Colonic mucosa (tissue), 4 donors: ENCODE measurements around the gene TBC1D2. TPM values are rescaled to one million over a fixed set of nuclear protein-coding genes. Genes with fewer than 3 reads are reported as not detected.

Source experiments
- DNase-seq: peaks from one replicate; pipeline ENCODE4 v3.0.0-alpha.2; 2020
- H3K27ac ChIP-seq: fragments of 200-600 bp; one replicate; pipeline ENCODE4 v1.8.0; 2021
- H3K27me3 ChIP-seq: fragments of 200-600 bp; one replicate; pipeline ENCODE4 v1.8.0; 2021
- H3K36me3 ChIP-seq: fragments of 200-600 bp; one replicate; pipeline ENCODE4 v1.8.0; 2021
- H3K4me1 ChIP-seq: fragments of 200-600 bp; one replicate; pipeline ENCODE4 v1.8.0; 2021; ENCODE audit warnings: mild to moderate bottlenecking
- H3K4me3 ChIP-seq: fragments of 200-600 bp; one replicate; pipeline ENCODE4 v1.8.0; 2021
- H3K9ac ChIP-seq, 2 donors: one replicate each; pipeline ENCODE4 v1.7.0; 2013; ENCODE audit warnings: control low read depth in 2 of 2, low read depth in 2 of 2, low read length in 2 of 2
- H3K9me3 ChIP-seq: fragments of 200-600 bp; one replicate; pipeline ENCODE4 v1.8.0; 2021
- intact Hi-C: fragments of 100-400 bp; cut with DNase I; formaldehyde crosslinking; loops from one replicate; pipeline ENCODE4 v1.14.1; 2022
- total RNA-seq, 2 donors: library from RNA; stranded (reverse); fragmentation: NEBNext Ultra II Directional in 1 of 2; extraction: Animal tissue kit (Norgen Biotek cat#: 25700) in 1 of 2; gene quantifications; one replicate each; pipeline ENCODE4 v1.2.1, GENCODE V29; 2021
- TF ChIP-seq, protein P1 (sequence below): fragments of 200-600 bp; IDR thresholded peaks from one replicate; pipeline ENCODE4 v1.8.0; 2022; ENCODE audit warnings: antibody characterized with exemption, mild to moderate bottlenecking
- donor health status: healthy.
- donor health status: DM: no; HTN: no; CAD: no.
- donor health status: DM: no; HTN: no; CAD: no.

The TBC1D2 gene
- total RNA-seq, 2 donors from 2014 or later, result 20.1 to 26.9 TPM

DNA sequence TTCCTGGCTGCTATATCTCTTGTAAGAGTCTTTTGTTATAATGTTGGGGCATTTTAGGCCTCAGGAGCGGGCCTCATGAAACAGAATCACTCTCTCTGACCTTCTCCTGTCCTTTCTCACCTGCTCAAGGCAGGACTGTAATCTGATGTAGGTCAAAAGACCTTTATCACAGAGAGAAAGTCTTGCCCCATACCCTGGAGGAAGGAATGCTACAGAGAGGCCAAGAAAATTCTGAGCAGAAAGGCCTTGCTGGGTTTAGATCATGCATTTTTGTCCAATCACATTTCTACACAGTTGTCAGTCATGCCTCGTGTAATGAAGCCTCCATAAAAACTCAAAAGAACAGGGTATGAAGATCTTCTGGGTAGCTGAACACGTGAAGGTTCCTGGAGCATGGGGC is 45.2 kb upstream of the TBC1D2 start:
- no peaks in the 10 kb centered on the region for H3K9me3 ChIP-seq
- H3K27me3 ChIP-seq, result no peaks in the 10 kb centered on the region
- TF ChIP-seq, protein P1, sequence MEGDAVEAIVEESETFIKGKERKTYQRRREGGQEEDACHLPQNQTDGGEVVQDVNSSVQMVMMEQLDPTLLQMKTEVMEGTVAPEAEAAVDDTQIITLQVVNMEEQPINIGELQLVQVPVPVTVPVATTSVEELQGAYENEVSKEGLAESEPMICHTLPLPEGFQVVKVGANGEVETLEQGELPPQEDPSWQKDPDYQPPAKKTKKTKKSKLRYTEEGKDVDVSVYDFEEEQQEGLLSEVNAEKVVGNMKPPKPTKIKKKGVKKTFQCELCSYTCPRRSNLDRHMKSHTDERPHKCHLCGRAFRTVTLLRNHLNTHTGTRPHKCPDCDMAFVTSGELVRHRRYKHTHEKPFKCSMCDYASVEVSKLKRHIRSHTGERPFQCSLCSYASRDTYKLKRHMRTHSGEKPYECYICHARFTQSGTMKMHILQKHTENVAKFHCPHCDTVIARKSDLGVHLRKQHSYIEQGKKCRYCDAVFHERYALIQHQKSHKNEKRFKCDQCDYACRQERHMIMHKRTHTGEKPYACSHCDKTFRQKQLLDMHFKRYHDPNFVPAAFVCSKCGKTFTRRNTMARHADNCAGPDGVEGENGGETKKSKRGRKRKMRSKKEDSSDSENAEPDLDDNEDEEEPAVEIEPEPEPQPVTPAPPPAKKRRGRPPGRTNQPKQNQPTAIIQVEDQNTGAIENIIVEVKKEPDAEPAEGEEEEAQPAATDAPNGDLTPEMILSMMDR, result no peak
- intact Hi-C loops, result no loop called here
- no peaks in the 10 kb centered on the region for H3K36me3 ChIP-seq
- no peak overlapping the region for H3K9ac ChIP-seq
- H3K27ac ChIP-seq, result no peak overlapping the region
- H3K4me1 ChIP-seq, result no peaks in the 10 kb centered on the region
- no peak overlapping the region for H3K4me3 ChIP-seq
- no peak for DNase-seq

DNA sequence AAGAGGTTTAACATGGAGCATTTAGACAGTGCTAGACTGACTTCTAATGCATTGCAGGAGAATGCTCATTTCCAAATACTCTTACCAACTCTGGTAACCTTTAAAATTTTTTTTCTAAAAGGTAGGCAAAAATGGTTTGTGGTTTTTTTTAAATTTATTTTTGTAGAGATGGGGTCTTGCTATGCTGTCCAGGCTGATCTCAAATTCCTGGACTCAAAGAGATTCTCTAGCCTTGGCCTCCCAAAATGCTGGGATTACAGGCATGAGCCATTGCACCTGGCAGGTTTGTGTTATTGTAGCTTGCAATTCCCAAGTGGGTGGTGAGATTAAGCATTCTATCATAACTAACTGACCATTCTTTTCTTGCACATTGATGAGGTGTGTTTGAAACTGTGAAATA is 43.0 kb upstream of the TBC1D2 start:
- Histone ChIP-seq H3K4me1 (no peaks in the 10 kb centered on the region), H3K27me3 (no peaks in the 10 kb centered on the region), H3K9me3 (no peaks in the 10 kb centered on the region), H3K9ac (no peak overlapping the region), H3K27ac (no peak overlapping the region), H3K36me3 (no peaks in the 10 kb centered on the region), H3K4me3 (no peak overlapping the region)
- intact Hi-C loops, result no loop called here
- no peak for DNase-seq
- TF ChIP-seq, protein P1, result no peak

DNA sequence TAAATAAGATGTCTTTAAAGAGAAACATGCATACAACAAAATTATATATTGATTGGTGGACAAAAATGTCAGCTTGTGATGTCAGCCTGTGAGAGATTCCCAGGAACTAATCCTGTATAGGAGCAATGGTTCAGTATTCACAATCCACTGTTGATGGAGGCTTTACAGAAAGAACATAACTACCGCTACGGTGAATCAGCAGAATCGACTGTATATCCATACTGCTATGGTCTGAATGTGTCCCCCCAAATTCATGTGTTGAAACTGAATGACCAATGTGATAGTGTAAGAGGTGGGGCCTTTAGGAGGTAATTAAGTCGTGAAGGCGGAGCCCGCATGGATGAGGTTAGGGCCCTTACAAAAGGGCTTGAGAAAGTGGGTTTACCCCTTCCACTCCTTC is 40.4 kb upstream of the TBC1D2 start:
- Histone ChIP-seq H3K36me3 (no peaks in the 10 kb centered on the region), H3K27ac (no peak overlapping the region), H3K4me1 (no peaks in the 10 kb centered on the region), H3K9me3 (no peaks in the 10 kb centered on the region), H3K9ac (no peak overlapping the region), H3K27me3 (no peaks in the 10 kb centered on the region), H3K4me3 (no peak overlapping the region)
- DNase-seq, result no peak
- intact Hi-C loops, result no loop called here
- TF ChIP-seq, protein P1, result no peak

DNA sequence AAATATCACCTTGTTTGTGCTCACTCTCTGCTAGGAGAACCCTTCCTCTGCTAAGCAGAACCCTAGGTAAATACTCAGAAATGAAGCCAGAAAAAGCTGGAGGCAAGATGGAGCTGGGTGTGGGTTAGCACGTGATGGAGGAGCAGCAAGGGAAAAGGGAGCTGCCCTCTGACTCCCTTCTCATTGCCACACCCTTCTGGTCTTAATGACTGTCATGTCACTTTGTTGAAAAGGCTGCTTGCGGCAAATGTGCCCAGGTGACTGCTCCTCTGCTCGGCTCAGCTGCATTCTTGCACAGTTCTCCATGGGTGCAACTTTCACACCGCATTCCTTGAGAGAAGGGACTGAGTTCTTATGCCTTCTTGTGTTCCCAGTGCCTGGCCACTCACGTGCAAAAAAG is 36.4 kb upstream of the TBC1D2 start:
- Histone ChIP-seq H3K9me3 (no peaks in the 10 kb centered on the region), H3K36me3 (no peaks in the 10 kb centered on the region), H3K4me3 (no peak overlapping the region), H3K27ac (no peak overlapping the region), H3K27me3 (no peaks in the 10 kb centered on the region), H3K9ac (no peak overlapping the region), H3K4me1 (no peaks in the 10 kb centered on the region)
- TF ChIP-seq, protein P1, result no peak
- DNase-seq, result no peak
- intact Hi-C loops, result no loop called here

DNA sequence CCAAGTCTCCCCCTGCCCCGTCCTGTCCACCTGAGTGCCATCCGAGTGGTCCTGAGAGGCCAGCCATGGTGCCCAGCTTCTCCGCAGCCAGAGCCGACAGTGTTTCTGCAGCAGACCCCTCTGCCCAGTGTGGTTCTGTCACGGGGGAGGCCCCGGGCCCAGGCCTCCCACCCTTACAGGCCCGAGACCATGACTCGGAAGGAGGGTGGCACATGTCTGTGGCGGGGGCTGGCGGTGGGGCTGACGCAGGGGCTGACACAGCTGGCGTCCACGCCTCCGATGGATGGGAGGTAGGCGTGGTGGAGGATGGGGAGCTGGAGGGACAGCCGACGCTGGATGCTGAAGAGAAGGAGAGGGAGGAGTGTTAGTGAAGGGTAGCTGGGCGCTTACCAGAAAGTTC is 35.0 kb upstream of the TBC1D2 start:
- DNase-seq, result no peak

More for the DNA sequence above, 35.0 kb upstream of the TBC1D2 start:
- TF ChIP-seq, protein P1, result no peak
- no peaks in the 10 kb centered on the region for H3K4me1 ChIP-seq
- intact Hi-C loops, result no loop called here
- no peak overlapping the region for H3K9ac ChIP-seq
- H3K27me3 ChIP-seq, result no peaks in the 10 kb centered on the region
- no peak overlapping the region for H3K27ac ChIP-seq
- H3K4me3 ChIP-seq, result no peak overlapping the region
- H3K36me3 ChIP-seq, result no peaks in the 10 kb centered on the region
- no peaks in the 10 kb centered on the region for H3K9me3 ChIP-seq
